Ovary (tissue), 9 donors: Measurements from ENCODE around the gene CDH23. TPM values are rescaled to one million over a fixed set of nuclear protein-coding genes. Genes with fewer than 3 reads are reported as not detected.

Experiments
- DNase-seq, 5 donors: peaks; one replicate each; pipeline ENCODE4 v3.0.0-alpha.2; 2019 to 2020
- H3K27ac ChIP-seq, 2 donors: fragments of 200-600 bp; one replicate each; pipeline versions ENCODE4 v1.5.1 to v1.8.0; 2019 to 2022
- H3K27me3 ChIP-seq: fragments of 200-600 bp; one replicate; pipeline ENCODE4 v1.8.0; 2022
- H3K36me3 ChIP-seq: fragments of 200-600 bp; sonication (generic); one replicate; pipeline ENCODE4 v1.5.1; 2019
- H3K4me1 ChIP-seq: one replicate; pipeline ENCODE4 v1.8.1; 2013; ENCODE audit warnings: mild to moderate bottlenecking, moderate library complexity; ENCODE audit not compliant: insufficient read depth
- H3K4me3 ChIP-seq: fragments of 200-600 bp; sonication (generic); one replicate; pipeline ENCODE4 v1.5.1; 2017
- H3K9me3 ChIP-seq, 2 donors: fragments of 200-600 bp in 1 of 2; sonication (generic) in 1 of 2; one replicate each; pipeline versions ENCODE4 v1.5.1 to v1.8.1; 2013 to 2019; ENCODE audit warnings: mild to moderate bottlenecking in 1 of 2, moderate library complexity in 1 of 2
- CTCF ChIP-seq, 3 donors: fragments of 450-650 bp in 2 of 3; fragments of 200-600 bp in 1 of 3; IDR thresholded peaks; one replicate each; pipeline versions ENCODE4 v1.5.1 to v1.8.0; 2016 to 2022; ENCODE audit warnings: antibody characterized with exemption in 3 of 3, mild to moderate bottlenecking in 1 of 3
- EP300 ChIP-seq: sonication (generic); formaldehyde crosslinking; IDR thresholded peaks from one replicate; pipeline ENCODE4 v1.6.1; 2017; ENCODE audit warnings: antibody characterized with exemption
- POLR2A ChIP-seq: fragments of 450-650 bp; IDR thresholded peaks from one replicate; pipeline ENCODE4 v1.6.1; 2017; ENCODE audit warnings: antibody characterized with exemption, mild to moderate bottlenecking, moderate library complexity
- WGBS, 3 donors: extraction: QIAGEN DNeasy Blood & Tissue Kit in 1 of 3; methylation state at CpG; one replicate each; pipeline versions ENCODE4 v1.1.5 to v1.1.7; 2013 to 2017; 5-methylcytosine and 5-hydroxymethylcytosine counted together
- intact Hi-C, 4 donors: fragments of 100-400 bp; cut with DNase I; formaldehyde crosslinking; loops; one replicate each; pipeline versions ENCODE4 v1.11.0 to v1.15.1; 2022 to 2023
- polyA plus RNA-seq, 2 donors: library from polyadenylated mRNA; stranded (reverse); fragments of 200-250 nt in 1 of 2; fragments of 350-450 nt in 1 of 2; fragmentation: Illumina TruSeq in 1 of 2; extraction: RNeasy Lipid Tissue Mini Kit (QIAGEN cat#74804) in 1 of 2; gene quantifications; one replicate each; pipeline ENCODE4 v1.2.3, GENCODE V29; 2013 to 2014
- total RNA-seq, 7 donors: library from RNA; depleted of rRNA in 2 of 7; stranded (reverse); fragments of >200 nt in 2 of 7; fragmentation: NEBNext Ultra II Directional in 3 of 7; extraction: Animal tissue kit (Norgen Biotek cat#: 25700) in 3 of 7; gene quantifications; one replicate each; pipeline versions ENCODE4 v1.1.0 to v1.2.4, GENCODE V29; 2016 to 2023
- donor health status: DM: no; HTN: no; CAD: no; lungs with moderate emphysema.
- donor health status: DM: no; HTN: no; CAD: no.
- donor health status: Bipolar disorder and iron deficiency.
- donor health status: DM: yes; HTN: yes; CAD: no.
- donor health status: DM: no; HTN: no; CAD: no.
- donor health status: DM: yes; HTN: yes; CAD: no.

CDH23 gene
- total and polyA plus RNA-seq, 9 donors, result 7.5 to 108 (median 39.1) TPM

- Histone ChIP-seq H3K27ac (no peak overlapping the region), H3K27me3 (no peaks in the 10 kb centered on the region), H3K4me3 (no peak overlapping the region), H3K36me3 (no peaks in the 10 kb centered on the region), H3K9me3 (no peaks in the 10 kb centered on the region), H3K4me1 (no peaks in the 10 kb centered on the region)
- intact Hi-C loops, result loop anchor here in 2 of 4 donors (2.0 to 10.0 kb wide), 4 partner anchors 35 to 297 kb away; partner anchors contain the start of gene SLC29A3 (in 1 of the 2)
- 87 to 89% (median 88%) methylated on average over 12 of the region's 12 CpGs for WGBS, 3 donors
- no peak for TF ChIP-seq POLR2A
- no peak for DNase-seq
These were observed 215.1 kb downstream of the CDH23 start for GRCh38 chr10:71611709-71612422.

GRCh38 chr10:71613261-71613777, 216.6 kb downstream of the CDH23 start:
- no peak for TF ChIP-seq EP300
- no peak for TF ChIP-seq CTCF (IDR thresholded peaks at IDR 0.05)
- no peak for TF ChIP-seq POLR2A
- intact Hi-C loops, result loop anchor here in 2 of 4 donors (2.0 to 10.0 kb wide), 4 partner anchors 36 to 299 kb away; partner anchors contain the start of gene SLC29A3 (in 1 of the 2)
- DNase-seq, result no peak
- Histone ChIP-seq H3K4me1 (no peaks in the 10 kb centered on the region), H3K36me3 (no peaks in the 10 kb centered on the region), H3K9me3 (no peaks in the 10 kb centered on the region), H3K27me3 (no peaks in the 10 kb centered on the region), H3K4me3 (no peak overlapping the region), H3K27ac (no peak overlapping the region)
- WGBS, 3 donors, result 80 to 81% (median 81%) methylated on average over 2 of the region's 2 CpGs

GRCh38 chr10:71613877-71614276, 217.2 kb downstream of the CDH23 start:
- Histone ChIP-seq H3K27me3 (no peaks in the 10 kb centered on the region), H3K4me3 (no peak overlapping the region), H3K4me1 (no peaks in the 10 kb centered on the region), H3K27ac (no peak overlapping the region), H3K36me3 (no peaks in the 10 kb centered on the region), H3K9me3 (no peaks in the 10 kb centered on the region)
- intact Hi-C loops, result loop anchor here in 2 of 4 donors (2.0 to 10.0 kb wide), 4 partner anchors 37 to 299 kb away; partner anchors contain the start of gene SLC29A3 (in 1 of the 2)
- WGBS, 3 donors, result 84 to 95% (median 91%) methylated on average over 4 of the region's 4 CpGs
- TF ChIP-seq CTCF (IDR thresholded peaks at IDR 0.05) (no peak), EP300 (no peak), POLR2A (no peak)
- DNase-seq, result no peak

GRCh38 chr10:71614946-71615345, 218.2 kb downstream of the CDH23 start:
- no peaks in the 10 kb centered on the region for H3K27me3 ChIP-seq
- 48 to 68% (median 64%) methylated on average over 5 of the region's 5 CpGs for WGBS, 3 donors
- H3K4me1 ChIP-seq, result peaks cover under 1% of the 10 kb centered on the region
- intact Hi-C loops, result loop anchor here in 2 of 4 donors (5.0 to 10.0 kb wide), 3 partner anchors 38 to 300 kb away; partner anchors contain the start of gene SLC29A3 (in 1 of the 2)
- H3K36me3 ChIP-seq, result no peaks in the 10 kb centered on the region
- H3K9me3 ChIP-seq, result no peaks in the 10 kb centered on the region
- DNase-seq, result no peak
- no peak for TF ChIP-seq EP300
- TF ChIP-seq CTCF (IDR thresholded peaks at IDR 0.05), result no peak
- no peak for TF ChIP-seq POLR2A
- no peak overlapping the region for H3K4me3 ChIP-seq
- H3K27ac ChIP-seq, result no peak overlapping the region
